Measurements from ENCODE around the gene USP3. TPM values are rescaled to one million over a fixed set of nuclear protein-coding genes. Genes with fewer than 3 reads are reported as not detected.
A peak's percentile ranks its signal among the peaks of the same experiment; 100 is the strongest.

The USP3 gene
- total and polyA plus RNA-seq, 2 of the 13 experiments (the other 11 are each of a cell fraction or from before 2014, with no cell fraction given), result 14.3 to 61.2 TPM

GRCh38 chr15:63600616-63601025 lies 96.2 kb downstream of the USP3 start (continued):
- TF ChIP-seq, protein P1, sequence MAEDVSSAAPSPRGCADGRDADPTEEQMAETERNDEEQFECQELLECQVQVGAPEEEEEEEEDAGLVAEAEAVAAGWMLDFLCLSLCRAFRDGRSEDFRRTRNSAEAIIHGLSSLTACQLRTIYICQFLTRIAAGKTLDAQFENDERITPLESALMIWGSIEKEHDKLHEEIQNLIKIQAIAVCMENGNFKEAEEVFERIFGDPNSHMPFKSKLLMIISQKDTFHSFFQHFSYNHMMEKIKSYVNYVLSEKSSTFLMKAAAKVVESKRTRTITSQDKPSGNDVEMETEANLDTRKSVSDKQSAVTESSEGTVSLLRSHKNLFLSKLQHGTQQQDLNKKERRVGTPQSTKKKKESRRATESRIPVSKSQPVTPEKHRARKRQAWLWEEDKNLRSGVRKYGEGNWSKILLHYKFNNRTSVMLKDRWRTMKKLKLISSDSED (CRISPR knock-in tag; IDR thresholded peaks at IDR 0.05), result no peak
- TF ChIP-seq AGO2 (optimal IDR thresholded peaks at IDR 0.05; ENCODE audit: low read depth, low read length), result peak; percentile 5
- TF ChIP-seq RNF2 (conservative IDR thresholded peaks at IDR 0.05; ENCODE audit: low read depth), result peak; percentile 56
- TF ChIP-seq ZNF710 (CRISPR knock-in tag; IDR thresholded peaks at IDR 0.05; ENCODE audit: borderline replicate concordance), result no peak
- TF ChIP-seq ZNF605 (CRISPR knock-in tag; IDR thresholded peaks at IDR 0.05), result no peak; the same call in 1 of the 2 replicates
- 0 out of 2 replicates have a peak, but pooled peaks have one; percentile 11 for TF ChIP-seq SP4 (CRISPR knock-in tag; IDR thresholded peaks at IDR 0.05)
- no peak for TF ChIP-seq ZNF335 (CRISPR knock-in tag; IDR thresholded peaks at IDR 0.05)
- TF ChIP-seq ZSCAN20 (CRISPR knock-in tag; IDR thresholded peaks at IDR 0.05; ENCODE audit: borderline replicate concordance), result no peak
- TF ChIP-seq ZNF552 (CRISPR knock-in tag; IDR thresholded peaks at IDR 0.05; ENCODE audit: borderline replicate concordance), result no peak
- TF ChIP-seq ZNF749 (CRISPR knock-in tag; IDR thresholded peaks at IDR 0.05; ENCODE audit: borderline replicate concordance), result no peak
- TF ChIP-seq MAFG (CRISPR knock-in tag; IDR thresholded peaks at IDR 0.05), result no peak
- TF ChIP-seq ZFP37 (CRISPR knock-in tag; IDR thresholded peaks at IDR 0.05; ENCODE audit: borderline replicate concordance), result peak; percentile 53; the same call in 1 of the 2 replicates
- peak; percentile 77; the same call in 1 of the 2 replicates for TF ChIP-seq SATB2 (CRISPR knock-in tag; IDR thresholded peaks at IDR 0.05)
- TF ChIP-seq ZNF337 (CRISPR knock-in tag; IDR thresholded peaks at IDR 0.05; ENCODE audit: borderline replicate concordance, low read depth), result no peak
- TF ChIP-seq ZNF501 (CRISPR knock-in tag; IDR thresholded peaks at IDR 0.05), result no peak
- peak; percentile 40; the same call in 1 of the 2 replicates for TF ChIP-seq ZNF275 (CRISPR knock-in tag; IDR thresholded peaks at IDR 0.05; ENCODE audit: borderline replicate concordance)
- no peak; the same call in 1 of the 2 replicates for TF ChIP-seq ZNF670 (CRISPR knock-in tag; IDR thresholded peaks at IDR 0.05; ENCODE audit: borderline replicate concordance)
- no peak for TF ChIP-seq SIN3B (IDR thresholded peaks at IDR 0.05; ENCODE audit: low read length)
- no peak for TF ChIP-seq PLRG1 (conservative IDR thresholded peaks at IDR 0.05)
- TF ChIP-seq, protein P2, sequence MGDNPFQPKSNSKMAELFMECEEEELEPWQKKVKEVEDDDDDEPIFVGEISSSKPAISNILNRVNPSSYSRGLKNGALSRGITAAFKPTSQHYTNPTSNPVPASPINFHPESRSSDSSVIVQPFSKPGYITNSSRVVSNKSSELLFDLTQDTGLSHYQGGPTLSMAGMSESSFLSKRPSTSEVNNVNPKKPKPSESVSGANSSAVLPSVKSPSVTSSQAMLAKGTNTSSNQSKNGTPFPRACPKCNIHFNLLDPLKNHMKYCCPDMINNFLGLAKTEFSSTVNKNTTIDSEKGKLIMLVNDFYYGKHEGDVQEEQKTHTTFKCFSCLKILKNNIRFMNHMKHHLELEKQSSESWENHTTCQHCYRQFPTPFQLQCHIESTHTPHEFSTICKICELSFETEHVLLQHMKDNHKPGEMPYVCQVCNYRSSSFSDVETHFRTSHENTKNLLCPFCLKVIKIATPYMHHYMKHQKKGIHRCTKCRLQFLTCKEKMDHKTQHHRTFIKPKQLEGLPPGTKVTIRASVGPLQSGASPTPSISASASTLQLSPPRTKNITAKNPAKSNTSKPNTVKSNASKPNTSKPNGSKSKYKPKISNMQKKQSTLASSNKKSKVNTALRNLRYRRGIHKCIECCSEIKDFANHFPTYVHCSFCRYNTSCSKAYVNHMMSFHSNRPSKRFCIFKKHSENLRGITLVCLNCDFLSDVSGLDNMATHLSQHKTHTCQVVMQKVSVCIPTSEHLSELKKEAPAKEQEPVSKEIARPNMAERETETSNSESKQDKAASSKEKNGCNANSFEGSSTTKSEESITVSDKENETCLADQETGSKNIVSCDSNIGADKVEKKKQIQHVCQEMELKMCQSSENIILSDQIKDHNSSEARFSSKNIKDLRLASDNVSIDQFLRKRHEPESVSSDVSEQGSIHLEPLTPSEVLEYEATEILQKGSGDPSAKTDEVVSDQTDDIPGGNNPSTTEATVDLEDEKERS (CRISPR knock-in tag; IDR thresholded peaks at IDR 0.05), result no peak
- TF ChIP-seq, protein P3, sequence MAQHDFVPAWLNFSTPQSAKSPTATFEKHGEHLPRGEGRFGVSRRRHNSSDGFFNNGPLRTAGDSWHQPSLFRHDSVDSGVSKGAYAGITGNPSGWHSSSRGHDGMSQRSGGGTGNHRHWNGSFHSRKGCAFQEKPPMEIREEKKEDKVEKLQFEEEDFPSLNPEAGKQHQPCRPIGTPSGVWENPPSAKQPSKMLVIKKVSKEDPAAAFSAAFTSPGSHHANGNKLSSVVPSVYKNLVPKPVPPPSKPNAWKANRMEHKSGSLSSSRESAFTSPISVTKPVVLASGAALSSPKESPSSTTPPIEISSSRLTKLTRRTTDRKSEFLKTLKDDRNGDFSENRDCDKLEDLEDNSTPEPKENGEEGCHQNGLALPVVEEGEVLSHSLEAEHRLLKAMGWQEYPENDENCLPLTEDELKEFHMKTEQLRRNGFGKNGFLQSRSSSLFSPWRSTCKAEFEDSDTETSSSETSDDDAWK (CRISPR knock-in tag; IDR thresholded peaks at IDR 0.05), result no peak
- TF ChIP-seq MED13 (CRISPR knock-in tag; IDR thresholded peaks at IDR 0.05), result no peak; the same call in 1 of the 2 replicates

All from HepG2 (cell line).